Measurements from ENCODE around the gene ELMOD3. TPM values are rescaled to one million over a fixed set of nuclear protein-coding genes. Genes with fewer than 3 reads are reported as not detected.

ELMOD3 gene
- polyA plus RNA-seq, 3 donors: 6.1 to 53.3 (median 7.2) TPM

DNA sequence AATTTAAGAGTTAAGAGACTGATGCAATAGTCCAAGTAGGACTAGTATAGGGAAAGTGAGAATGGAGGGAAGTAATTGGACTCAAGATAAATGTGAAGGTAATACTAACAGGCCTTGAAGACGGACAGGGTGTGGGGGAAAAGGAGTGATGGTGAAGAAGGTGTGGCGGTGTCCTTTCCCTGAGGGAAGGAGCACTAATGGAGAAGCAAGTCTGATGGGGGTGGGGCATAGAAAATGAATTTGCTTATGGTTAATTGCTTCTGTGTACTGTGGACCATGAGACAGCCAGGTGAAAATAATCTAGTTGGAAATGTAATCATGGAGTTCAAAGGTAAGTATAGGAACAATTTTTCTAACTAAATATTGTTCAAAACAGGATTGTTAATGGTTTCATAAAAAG is 19.6 kb upstream of the ELMOD3 start:
- no peak overlapping the region for H3K27ac Mint-ChIP-seq
- H3K4me2 ChIP-seq (replicated peaks; ENCODE audit: extremely low read depth, low read length, poor library complexity, severe bottlenecking): no peak overlapping the region
- WGBS (ENCODE audit: insufficient coverage): 50% methylated on average over 2 of the region's 2 CpGs
- no peaks in the 10 kb centered on the region for H4K20me1 ChIP-seq (ENCODE audit: insufficient read depth, low read length)
- no peaks in the 10 kb centered on the region for H3K9me3 ChIP-seq (replicated peaks in 1 of 2; ENCODE audit: control insufficient read depth in 1 of 2, insufficient read depth in 1 of 2, low read length in 2 of 2)
- no peaks in the 10 kb centered on the region for H3K4me1 ChIP-seq (ENCODE audit: control insufficient read depth in 1 of 2, insufficient read depth in 2 of 2, low read length in 2 of 2)
- peaks cover 0 to 6% (median 2%) of the 10 kb centered on the region in 7 donors for H3K9me3 Mint-ChIP-seq
- H3K27ac ChIP-seq (ENCODE audit: low read depth in 1 of 2, low read length in 2 of 2): no peak overlapping the region
- H3K9ac ChIP-seq (ENCODE audit: insufficient read depth, low read length, poor library complexity, severe bottlenecking): no peak overlapping the region
- TF ChIP-seq CTCF (IDR thresholded peaks at IDR 0.05): no peak
- DNase-seq: no peak
- no peaks in the 10 kb centered on the region for H3K36me3 Mint-ChIP-seq
- intact Hi-C loops (cut with micrococcal nuclease): no loop called here
- H3K4me3 ChIP-seq (replicated peaks in 1 of 3; ENCODE audit: low read depth in 2 of 3, low read length in 3 of 3): no peak overlapping the region
- H3K4me1 Mint-ChIP-seq: no peaks in the 10 kb centered on the region
- H3K27me3 ChIP-seq (ENCODE audit: control insufficient read depth in 2 of 2, insufficient read depth in 2 of 2, low read length in 2 of 2): no peaks in the 10 kb centered on the region
- H3K79me2 ChIP-seq (ENCODE audit: insufficient read depth, low read length): no peaks in the 10 kb centered on the region
- H3K4me3 Mint-ChIP-seq: no peak overlapping the region
- H3K36me3 ChIP-seq (replicated peaks in 1 of 2; ENCODE audit: control insufficient read depth in 1 of 2, insufficient read depth in 2 of 2, low read length in 2 of 2): no peaks in the 10 kb centered on the region
- no peak overlapping the region for H2AFZ ChIP-seq (ENCODE audit: insufficient read depth, low read depth, low read length, poor library complexity, severe bottlenecking)
- peaks cover 2 to 11% (median 3%) of the 10 kb centered on the region in 3 donors for H3K27me3 Mint-ChIP-seq (ENCODE audit: low read depth in 3 of 3)

- TF ChIP-seq CTCF (IDR thresholded peaks at IDR 0.05): no peak
- no peaks in the 10 kb centered on the region for H3K4me1 ChIP-seq (ENCODE audit: control insufficient read depth in 1 of 2, insufficient read depth in 2 of 2, low read length in 2 of 2)
- Mint-ChIP-seq H3K4me1 (no peaks in the 10 kb centered on the region), H3K27me3 (ENCODE audit: low read depth in 3 of 3) (peaks cover 5 to 11% (median 6%) of the 10 kb centered on the region in 3 donors), H3K36me3 (peaks cover 24 to 33% of the 10 kb centered on the region in 2 donors), H3K9me3 (no peaks in the 10 kb centered on the region), H3K27ac (no peak overlapping the region), H3K4me3 (no peak overlapping the region)
- no peaks in the 10 kb centered on the region for H3K79me2 ChIP-seq (ENCODE audit: insufficient read depth, low read length)
- H3K27ac ChIP-seq (ENCODE audit: low read depth in 1 of 2, low read length in 2 of 2): no peak overlapping the region
- DNase-seq: no peak
- WGBS (ENCODE audit: insufficient coverage): 82% methylated on average over 5 of the region's 13 CpGs
- no peaks in the 10 kb centered on the region for H3K9me3 ChIP-seq (replicated peaks in 1 of 2; ENCODE audit: control insufficient read depth in 1 of 2, insufficient read depth in 1 of 2, low read length in 2 of 2)
- intact Hi-C loops (cut with micrococcal nuclease): no loop called here
- no peak overlapping the region for H3K9ac ChIP-seq (ENCODE audit: insufficient read depth, low read length, poor library complexity, severe bottlenecking)
- no peak overlapping the region for H2AFZ ChIP-seq (ENCODE audit: insufficient read depth, low read depth, low read length, poor library complexity, severe bottlenecking)
- H3K36me3 ChIP-seq (replicated peaks in 1 of 2; ENCODE audit: control insufficient read depth in 1 of 2, insufficient read depth in 2 of 2, low read length in 2 of 2): peaks cover 16 to 27% of the 10 kb centered on the region in 2 donors
- H3K27me3 ChIP-seq (ENCODE audit: control insufficient read depth in 2 of 2, insufficient read depth in 2 of 2, low read length in 2 of 2): no peaks in the 10 kb centered on the region
- H3K4me2 ChIP-seq (replicated peaks; ENCODE audit: extremely low read depth, low read length, poor library complexity, severe bottlenecking): no peak overlapping the region
- no peak overlapping the region for H3K4me3 ChIP-seq (replicated peaks in 1 of 3; ENCODE audit: low read depth in 2 of 3, low read length in 3 of 3)
- peaks cover 3% of the 10 kb centered on the region for H4K20me1 ChIP-seq (ENCODE audit: insufficient read depth, low read length)
These were observed 14.3 kb upstream of the ELMOD3 start for GRCh38 chr2:85340034-85340892.
